ENCODE measurements around the gene SLC25A43. TPM values are rescaled to one million over a fixed set of nuclear protein-coding genes. Genes with fewer than 3 reads are reported as not detected.
"Not testable (repeated sequence)": the region's sequence is repeated elsewhere in the genome, so short reads cannot be mapped to it uniquely, and the experiment has no call there.

The SLC25A43 gene
- total RNA-seq, 1 experiment from 2014 or later = 13.4 TPM

DNA sequence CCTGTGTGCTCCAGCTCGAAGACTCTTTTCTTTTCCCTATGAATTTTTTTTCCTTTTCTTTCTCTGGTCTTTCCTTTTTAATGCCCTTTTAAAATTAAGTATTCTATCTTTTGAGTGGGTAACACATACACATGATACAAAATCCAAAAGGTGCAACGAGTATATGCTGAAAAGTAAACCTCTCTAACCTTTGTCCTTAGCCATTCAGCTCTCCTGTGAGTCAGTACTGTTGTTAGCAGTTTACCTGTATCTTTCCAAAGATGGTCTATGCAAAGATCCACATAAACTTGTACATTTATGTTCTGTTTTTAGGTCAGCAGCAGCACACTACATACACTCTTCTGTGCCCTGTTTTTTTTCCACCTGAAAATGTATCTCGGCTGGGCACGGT, 28.7 kb downstream of the SLC25A43 start:
- no peaks in the 10 kb centered on the region for H3K4me1 Mint-ChIP-seq (ENCODE audit: low read depth, unreplicated experiment)
- ChIA-PET CTCF (no interaction called here), POLR2A (no interaction called here)
- no peak overlapping the region for H3K27ac Mint-ChIP-seq (ENCODE audit: unreplicated experiment)
- Histone ChIP-seq H3K4me1 (no peaks in the 10 kb centered on the region), H3K9me3 (no peaks in the 10 kb centered on the region), H3K27me3 (replicated peaks; ENCODE audit: control insufficient read depth, insufficient read depth, low read length) (no peaks in the 10 kb centered on the region), H3K4me3 (ENCODE audit: low read depth, low read length) (no peak overlapping the region), H3K36me3 (ENCODE audit: control insufficient read depth, insufficient read depth, low read length) (no peaks in the 10 kb centered on the region)
- H3K9me3 Mint-ChIP-seq (ENCODE audit: unreplicated experiment) = no peaks in the 10 kb centered on the region
- intact Hi-C loops (cut with micrococcal nuclease; ENCODE audit: unreplicated experiment) = no loop called here
- H3K27me3 Mint-ChIP-seq (ENCODE audit: insufficient read depth, unreplicated experiment) = no peaks in the 10 kb centered on the region
- H3K36me3 Mint-ChIP-seq (ENCODE audit: insufficient read depth, unreplicated experiment) = peaks cover 16% of the 10 kb centered on the region
- BruUV-seq (replicated peaks) = no TSS peak
- no peak overlapping the region for H3K4me3 Mint-ChIP-seq (ENCODE audit: unreplicated experiment)
- no peak for DNase-seq
- TF ChIP-seq, protein P1, sequence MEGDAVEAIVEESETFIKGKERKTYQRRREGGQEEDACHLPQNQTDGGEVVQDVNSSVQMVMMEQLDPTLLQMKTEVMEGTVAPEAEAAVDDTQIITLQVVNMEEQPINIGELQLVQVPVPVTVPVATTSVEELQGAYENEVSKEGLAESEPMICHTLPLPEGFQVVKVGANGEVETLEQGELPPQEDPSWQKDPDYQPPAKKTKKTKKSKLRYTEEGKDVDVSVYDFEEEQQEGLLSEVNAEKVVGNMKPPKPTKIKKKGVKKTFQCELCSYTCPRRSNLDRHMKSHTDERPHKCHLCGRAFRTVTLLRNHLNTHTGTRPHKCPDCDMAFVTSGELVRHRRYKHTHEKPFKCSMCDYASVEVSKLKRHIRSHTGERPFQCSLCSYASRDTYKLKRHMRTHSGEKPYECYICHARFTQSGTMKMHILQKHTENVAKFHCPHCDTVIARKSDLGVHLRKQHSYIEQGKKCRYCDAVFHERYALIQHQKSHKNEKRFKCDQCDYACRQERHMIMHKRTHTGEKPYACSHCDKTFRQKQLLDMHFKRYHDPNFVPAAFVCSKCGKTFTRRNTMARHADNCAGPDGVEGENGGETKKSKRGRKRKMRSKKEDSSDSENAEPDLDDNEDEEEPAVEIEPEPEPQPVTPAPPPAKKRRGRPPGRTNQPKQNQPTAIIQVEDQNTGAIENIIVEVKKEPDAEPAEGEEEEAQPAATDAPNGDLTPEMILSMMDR (IDR thresholded peaks at IDR 0.05; ENCODE audit: insufficient read depth in 1 of 2, low read depth in 1 of 2, low read length in 1 of 2, severe bottlenecking in 1 of 2, unreplicated experiment in 1 of 2) = no peak

DNA sequence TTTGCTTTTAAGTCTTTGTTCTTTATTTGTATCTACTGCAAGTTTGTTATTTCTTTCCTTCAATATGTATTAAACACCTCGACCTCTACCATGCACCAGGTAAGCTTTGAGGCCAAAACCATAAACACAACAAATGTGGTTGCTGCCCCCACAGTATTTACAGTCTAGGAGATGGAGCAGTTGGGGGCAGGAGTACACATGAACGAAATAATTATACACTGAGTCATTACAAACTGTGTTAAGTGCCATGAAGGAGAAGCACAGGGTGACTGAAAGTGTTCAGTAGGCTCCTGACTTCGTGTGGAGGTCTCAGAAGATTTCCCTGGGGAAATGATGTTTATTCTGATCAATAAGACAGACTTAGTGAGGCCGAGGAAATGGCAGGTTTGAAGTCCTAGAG, 30.3 kb downstream of the SLC25A43 start:
- no peaks in the 10 kb centered on the region for H3K36me3 ChIP-seq (ENCODE audit: control insufficient read depth, insufficient read depth, low read length)
- intact Hi-C loops (cut with micrococcal nuclease; ENCODE audit: unreplicated experiment) = no loop called here
- no TSS peak for BruUV-seq (replicated peaks)
- H3K4me1 ChIP-seq = no peaks in the 10 kb centered on the region
- no peak for DNase-seq
- H3K4me3 ChIP-seq (ENCODE audit: low read depth, low read length) = no peak overlapping the region
- H3K4me3 Mint-ChIP-seq (ENCODE audit: unreplicated experiment) = no peak overlapping the region
- CTCF ChIA-PET = no interaction called here
- H3K36me3 Mint-ChIP-seq (ENCODE audit: insufficient read depth, unreplicated experiment) = peaks cover 21% of the 10 kb centered on the region
- H3K27me3 Mint-ChIP-seq (ENCODE audit: insufficient read depth, unreplicated experiment) = no peaks in the 10 kb centered on the region
- POLR2A ChIA-PET = no interaction called here
- no peak overlapping the region for H3K27ac Mint-ChIP-seq (ENCODE audit: unreplicated experiment)
- no peaks in the 10 kb centered on the region for H3K9me3 ChIP-seq
- no peaks in the 10 kb centered on the region for H3K9me3 Mint-ChIP-seq (ENCODE audit: unreplicated experiment)
- no peaks in the 10 kb centered on the region for H3K27me3 ChIP-seq (replicated peaks; ENCODE audit: control insufficient read depth, insufficient read depth, low read length)
- TF ChIP-seq, protein P1 (IDR thresholded peaks at IDR 0.05; ENCODE audit: insufficient read depth in 1 of 2, low read depth in 1 of 2, low read length in 1 of 2, severe bottlenecking in 1 of 2, unreplicated experiment in 1 of 2) = no peak
- H3K4me1 Mint-ChIP-seq (ENCODE audit: low read depth, unreplicated experiment) = peaks cover 7% of the 10 kb centered on the region

DNA sequence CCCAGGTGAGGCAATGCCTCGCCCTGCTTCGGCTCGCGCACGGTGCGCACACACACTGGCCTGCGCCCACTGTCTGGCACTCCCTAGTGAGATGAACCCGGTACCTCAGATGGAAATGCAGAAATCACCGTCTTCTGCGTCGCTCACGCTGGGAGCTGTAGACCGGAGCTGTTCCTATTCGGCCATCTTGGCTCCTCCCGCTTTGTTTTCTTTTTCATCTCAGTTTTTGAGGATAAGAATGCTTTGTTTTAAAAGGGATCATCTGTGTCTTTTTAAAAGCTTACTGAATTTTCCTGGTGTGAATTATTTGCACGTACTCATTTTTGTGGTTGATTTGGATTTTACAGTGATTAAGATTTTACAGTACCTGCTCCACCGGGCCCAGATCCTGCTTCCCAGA, 42.2 kb downstream of the SLC25A43 start:
- POLR2A ChIA-PET; DNase-seq; H3K27me3 ChIP-seq (replicated peaks; ENCODE audit: control insufficient read depth, insufficient read depth, low read length); H3K9me3 Mint-ChIP-seq (ENCODE audit: unreplicated experiment); intact Hi-C loops (cut with micrococcal nuclease; ENCODE audit: unreplicated experiment); BruUV-seq (replicated peaks); H3K4me3 Mint-ChIP-seq (ENCODE audit: unreplicated experiment); H3K27ac Mint-ChIP-seq (ENCODE audit: unreplicated experiment); H3K4me1 Mint-ChIP-seq (ENCODE audit: low read depth, unreplicated experiment); H3K36me3 ChIP-seq (ENCODE audit: control insufficient read depth, insufficient read depth, low read length); CTCF ChIA-PET; H3K9me3 ChIP-seq; H3K36me3 Mint-ChIP-seq (ENCODE audit: insufficient read depth, unreplicated experiment); H3K27me3 Mint-ChIP-seq (ENCODE audit: insufficient read depth, unreplicated experiment); H3K4me1 ChIP-seq; H3K4me3 ChIP-seq (ENCODE audit: low read depth, low read length): not testable (repeated sequence)

DNA sequence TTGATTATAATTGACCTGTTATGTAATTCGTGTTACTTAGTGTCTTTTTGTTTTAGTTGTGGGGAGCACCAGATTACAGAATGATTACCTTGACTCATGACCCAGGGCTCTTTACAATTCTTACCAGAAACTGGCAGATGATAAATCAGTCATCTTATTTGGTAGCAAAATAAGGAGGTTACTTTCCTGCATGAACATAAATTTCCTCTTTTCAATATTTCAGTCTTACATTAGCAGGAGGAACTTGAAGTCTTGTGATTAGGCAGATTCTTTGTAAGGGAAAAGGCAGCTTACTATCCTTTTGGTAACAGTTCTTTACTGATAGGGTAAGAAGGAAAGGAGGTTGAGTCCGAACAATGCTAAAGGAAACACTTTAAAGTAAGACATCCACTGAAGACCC, 43.1 kb downstream of the SLC25A43 start:
- H3K27me3 Mint-ChIP-seq (ENCODE audit: insufficient read depth, unreplicated experiment) = no peaks in the 10 kb centered on the region
- no peaks in the 10 kb centered on the region for H3K9me3 ChIP-seq
- CTCF ChIA-PET = no interaction called here
- intact Hi-C loops (cut with micrococcal nuclease; ENCODE audit: unreplicated experiment) = no loop called here
- TF ChIP-seq, protein P1 (IDR thresholded peaks at IDR 0.05; ENCODE audit: insufficient read depth in 1 of 2, low read depth in 1 of 2, low read length in 1 of 2, severe bottlenecking in 1 of 2, unreplicated experiment in 1 of 2) = no peak
- no peak overlapping the region for H3K27ac Mint-ChIP-seq (ENCODE audit: unreplicated experiment)
- no peaks in the 10 kb centered on the region for H3K4me1 ChIP-seq
- POLR2A ChIA-PET = no interaction called here
- no peak for DNase-seq
- H3K4me1 Mint-ChIP-seq (ENCODE audit: low read depth, unreplicated experiment) = no peaks in the 10 kb centered on the region
- H3K36me3 Mint-ChIP-seq (ENCODE audit: insufficient read depth, unreplicated experiment) = no peaks in the 10 kb centered on the region
- no peak overlapping the region for H3K4me3 Mint-ChIP-seq (ENCODE audit: unreplicated experiment)
- no peak overlapping the region for H3K4me3 ChIP-seq (ENCODE audit: low read depth, low read length)
- H3K9me3 Mint-ChIP-seq (ENCODE audit: unreplicated experiment) = no peaks in the 10 kb centered on the region
- no peaks in the 10 kb centered on the region for H3K27me3 ChIP-seq (replicated peaks; ENCODE audit: control insufficient read depth, insufficient read depth, low read length)
- BruUV-seq (replicated peaks) = no TSS peak
- no peaks in the 10 kb centered on the region for H3K36me3 ChIP-seq (ENCODE audit: control insufficient read depth, insufficient read depth, low read length)

Data from Caco-2 (cell line).